Vagina (tissue), 2 donors: ENCODE data around the gene CDH4.

ENCODE experiments used
- CTCF ChIP-seq, 3 experiments: fragments of 450-650 bp in 2 of 3; fragments of 200-600 bp in 1 of 3; sonication (generic) in 1 of 3; IDR thresholded peaks; one replicate each; pipeline ENCODE4 v1.5.1; 2017 to 2019; ENCODE audit warnings: antibody characterized with exemption in 3 of 3, mild to moderate bottlenecking in 2 of 3, moderate library complexity in 2 of 3
- POLR2A ChIP-seq, 2 donors: fragments of 450-650 bp; IDR thresholded peaks; one replicate each; pipeline ENCODE4 v1.6.1; 2017; ENCODE audit warnings: antibody characterized with exemption in 2 of 2, mild to moderate bottlenecking in 2 of 2, moderate library complexity in 2 of 2
- POLR2AphosphoS5 ChIP-seq, 2 donors: sonication (generic); formaldehyde crosslinking; IDR thresholded peaks; one replicate each; pipeline ENCODE4 v1.9.0; 2017; ENCODE audit warnings: antibody characterized with exemption in 2 of 2, mild to moderate bottlenecking in 2 of 2, low read depth in 1 of 2; ENCODE audit not compliant: insufficient read depth in 1 of 2

- TF ChIP-seq CTCF (IDR thresholded peaks at IDR 0.05) (no peak), POLR2A (IDR thresholded peaks at IDR 0.05) (no peak), POLR2AphosphoS5 (IDR thresholded peaks at IDR 0.05; ENCODE audit: insufficient read depth in 1 of 2, low read depth in 1 of 2) (no peak)
Measured at GRCh38 chr20:61737812-61738443, 485.9 kb downstream of the CDH4 start.
